Medulla oblongata (tissue), 1 donor: ENCODE measurements around the gene FXYD6.
A peak's percentile ranks its signal among the peaks of the same experiment; 100 is the strongest.

Experiments used
- DNase-seq: peaks from one replicate; pipeline ENCODE4 v3.0.0-alpha.2; 2015; ENCODE audit errors: extremely low spot score

FXYD6 gene

GRCh38 chr11:117830674-117831351 lies 45.6 kb downstream of the FXYD6 start:
- DNase-seq = no peak

- DNase-seq = no peak
Measured at GRCh38 chr11:117830072-117830471, 46.4 kb downstream of the FXYD6 start.

- no peak for DNase-seq
Measured at GRCh38 chr11:117829369-117829725, 47.1 kb downstream of the FXYD6 start.

- no peak for DNase-seq
Measured at GRCh38 chr11:117828611-117829368, 47.7 kb downstream of the FXYD6 start.

- no peak for DNase-seq
Measured at GRCh38 chr11:117827521-117828511, 48.6 kb downstream of the FXYD6 start.

GRCh38 chr11:117826832-117827231 lies 49.6 kb downstream of the FXYD6 start:
- no peak for DNase-seq

- no peak for DNase-seq
Measured at GRCh38 chr11:117826190-117826570, 50.3 kb downstream of the FXYD6 start.

GRCh38 chr11:117825538-117826189 lies 50.8 kb downstream of the FXYD6 start:
- DNase-seq = no peak

GRCh38 chr11:117824571-117825537 lies 51.6 kb downstream of the FXYD6 start, which contains the start of gene FXYD2:
TSS of gene FXYD2 (minus strand) at chr11:117824744. CDS start at chr11:117824678, 66 bp downstream.
- no peak for DNase-seq

GRCh38 chr11:117823946-117824420 lies 52.5 kb downstream of the FXYD6 start:
- DNase-seq = no peak

- no peak for DNase-seq
Measured at GRCh38 chr11:117823294-117823945, 53.0 kb downstream of the FXYD6 start.

GRCh38 chr11:117822074-117823033 lies 54.1 kb downstream of the FXYD6 start:
- no peak for DNase-seq

GRCh38 chr11:117821431-117821830 lies 55.0 kb downstream of the FXYD6 start:
- DNase-seq = no peak

GRCh38 chr11:117820516-117820915 lies 55.9 kb downstream of the FXYD6 start:
- no peak for DNase-seq

GRCh38 chr11:117820071-117820470 lies 56.4 kb downstream of the FXYD6 start:
- DNase-seq = no peak

- DNase-seq = peak; percentile 66
Measured at GRCh38 chr11:117819096-117820040, 57.1 kb downstream of the FXYD6 start.
